Activated effector memory CD4-positive, alpha-beta T cell treated with Interleukin-2 at 50 U/mL for 16 hours (primary cell): Measurements from ENCODE around the gene TSHZ3.

Source experiments
- DNase-seq: peaks from one replicate; pipeline ENCODE4 v3.0.0-alpha.2; 2020

Gene TSHZ3, protein sequence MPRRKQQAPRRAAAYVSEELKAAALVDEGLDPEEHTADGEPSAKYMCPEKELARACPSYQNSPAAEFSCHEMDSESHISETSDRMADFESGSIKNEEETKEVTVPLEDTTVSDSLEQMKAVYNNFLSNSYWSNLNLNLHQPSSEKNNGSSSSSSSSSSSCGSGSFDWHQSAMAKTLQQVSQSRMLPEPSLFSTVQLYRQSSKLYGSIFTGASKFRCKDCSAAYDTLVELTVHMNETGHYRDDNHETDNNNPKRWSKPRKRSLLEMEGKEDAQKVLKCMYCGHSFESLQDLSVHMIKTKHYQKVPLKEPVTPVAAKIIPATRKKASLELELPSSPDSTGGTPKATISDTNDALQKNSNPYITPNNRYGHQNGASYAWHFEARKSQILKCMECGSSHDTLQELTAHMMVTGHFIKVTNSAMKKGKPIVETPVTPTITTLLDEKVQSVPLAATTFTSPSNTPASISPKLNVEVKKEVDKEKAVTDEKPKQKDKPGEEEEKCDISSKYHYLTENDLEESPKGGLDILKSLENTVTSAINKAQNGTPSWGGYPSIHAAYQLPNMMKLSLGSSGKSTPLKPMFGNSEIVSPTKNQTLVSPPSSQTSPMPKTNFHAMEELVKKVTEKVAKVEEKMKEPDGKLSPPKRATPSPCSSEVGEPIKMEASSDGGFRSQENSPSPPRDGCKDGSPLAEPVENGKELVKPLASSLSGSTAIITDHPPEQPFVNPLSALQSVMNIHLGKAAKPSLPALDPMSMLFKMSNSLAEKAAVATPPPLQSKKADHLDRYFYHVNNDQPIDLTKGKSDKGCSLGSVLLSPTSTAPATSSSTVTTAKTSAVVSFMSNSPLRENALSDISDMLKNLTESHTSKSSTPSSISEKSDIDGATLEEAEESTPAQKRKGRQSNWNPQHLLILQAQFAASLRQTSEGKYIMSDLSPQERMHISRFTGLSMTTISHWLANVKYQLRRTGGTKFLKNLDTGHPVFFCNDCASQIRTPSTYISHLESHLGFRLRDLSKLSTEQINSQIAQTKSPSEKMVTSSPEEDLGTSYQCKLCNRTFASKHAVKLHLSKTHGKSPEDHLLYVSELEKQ

DNA sequence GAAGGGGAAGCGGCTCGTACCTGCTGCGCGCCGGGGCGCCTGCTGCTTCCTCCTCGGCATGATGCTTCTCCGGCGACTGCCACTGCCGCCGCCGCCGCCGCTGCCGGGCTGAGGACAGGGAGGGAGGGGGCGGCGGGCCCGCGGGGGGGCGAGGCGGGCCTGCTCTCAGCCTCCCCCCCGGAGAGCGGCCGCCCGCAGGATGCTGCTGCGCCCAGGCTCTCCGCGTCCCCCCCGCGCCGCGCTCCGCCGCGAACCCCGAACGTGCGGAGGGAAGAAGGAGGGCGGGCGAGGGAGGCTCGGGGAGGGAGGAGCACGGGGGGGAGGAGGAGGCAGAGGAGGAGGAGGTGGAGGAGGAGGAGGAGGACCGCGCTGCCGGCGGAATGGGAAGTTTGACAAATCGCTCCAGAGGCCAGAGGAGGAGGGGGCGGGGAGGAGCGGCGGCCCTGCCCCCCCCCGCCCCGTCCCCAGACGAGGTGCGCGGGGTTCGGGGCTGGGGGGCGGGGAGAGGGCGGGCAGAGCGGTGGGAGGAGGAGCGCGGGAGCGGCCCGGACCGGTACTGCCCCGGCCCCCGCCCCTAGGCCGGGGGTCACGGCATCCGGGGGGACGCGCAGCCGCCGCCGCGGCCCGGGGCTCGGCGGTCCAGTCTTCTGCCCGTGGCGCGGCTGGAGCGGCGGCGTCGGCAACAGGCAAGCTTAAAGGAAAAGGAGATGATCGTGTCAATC, at the start of gene TSHZ3:
Gene TSHZ3 (minus strand): TSS at position 277 of the 722 bp plus-strand sequence. CDS start 217 bp downstream, at position 60.
- DNase-seq, result no peak

DNA sequence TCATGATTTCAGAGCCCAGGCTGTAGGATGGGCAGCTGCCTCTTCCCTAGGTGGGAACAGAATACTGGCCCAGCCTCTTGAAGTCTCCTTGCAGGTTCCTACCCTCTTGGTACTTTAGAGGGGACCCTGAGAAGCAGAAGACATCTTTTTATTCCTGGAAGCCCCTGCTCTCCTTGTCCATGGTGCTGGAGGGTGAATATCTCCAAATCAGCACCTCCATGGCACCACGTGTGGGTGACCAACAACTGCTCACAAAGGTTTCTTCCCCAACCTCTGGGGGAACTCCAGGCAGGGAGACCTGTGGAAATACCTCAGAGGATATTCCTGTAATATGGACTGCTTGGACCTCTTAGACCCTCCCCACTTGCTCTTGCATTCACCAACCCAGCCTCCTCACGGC, 48.1 kb upstream of the TSHZ3 start:
- DNase-seq, result no peak

DNA sequence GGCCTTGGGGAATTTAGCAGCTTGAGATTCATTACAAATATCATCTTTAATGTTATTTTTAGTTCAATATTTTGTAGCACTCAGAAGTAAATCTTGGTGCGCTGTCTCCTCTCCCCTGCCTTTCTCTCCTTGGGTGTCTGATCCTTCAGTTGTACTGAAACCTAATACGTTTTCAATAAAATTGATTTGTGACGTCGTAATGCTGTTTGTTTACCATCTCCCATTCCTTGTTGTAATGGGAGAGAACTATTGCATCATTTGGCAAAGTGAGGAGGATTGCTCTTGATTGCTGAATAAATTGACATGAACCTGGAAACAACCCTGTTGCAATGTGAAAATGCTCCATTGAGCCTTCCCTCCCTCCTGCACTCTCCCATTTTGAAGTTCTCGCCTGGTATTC, 43.2 kb upstream of the TSHZ3 start:
- DNase-seq, result no peak

DNA sequence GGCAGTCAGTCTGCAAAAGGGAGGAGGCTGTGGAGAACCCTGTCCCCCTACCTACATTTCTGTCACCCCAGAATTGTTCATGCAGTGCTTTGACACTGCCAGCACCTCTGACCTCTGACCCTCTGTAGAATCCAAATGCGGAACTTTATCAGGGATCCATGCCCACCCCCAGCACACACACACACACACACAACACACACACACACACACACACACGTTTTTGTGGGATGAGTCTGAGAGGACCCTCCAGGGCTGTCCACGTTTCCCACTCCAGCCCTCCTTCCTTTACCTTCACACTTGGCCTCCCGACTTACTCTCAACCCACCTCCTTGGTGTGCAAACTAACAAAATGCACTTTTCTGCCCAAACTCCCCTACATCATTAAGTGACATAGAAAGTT, 42.3 kb upstream of the TSHZ3 start:
- DNase-seq, result no peak

DNA sequence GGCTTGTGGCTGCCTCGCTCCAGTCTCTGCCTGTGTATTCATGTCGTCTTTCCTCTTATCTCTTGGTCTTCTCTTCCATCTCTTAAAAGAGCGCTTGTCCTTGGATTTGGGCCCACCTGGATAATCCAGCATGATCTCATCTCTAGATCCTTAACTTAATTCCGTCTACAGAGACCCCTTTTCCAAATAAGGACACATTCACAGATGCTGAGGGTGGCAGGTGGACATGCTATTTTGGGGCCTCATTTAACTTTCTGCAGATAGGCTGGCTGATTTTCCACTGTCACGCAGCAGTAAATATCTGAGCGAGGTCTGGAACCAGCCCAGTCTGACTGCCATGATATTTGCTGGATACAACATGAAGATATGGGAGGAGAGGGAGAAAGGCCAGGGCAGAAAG, 41.5 kb upstream of the TSHZ3 start:
- DNase-seq, result no peak

DNA sequence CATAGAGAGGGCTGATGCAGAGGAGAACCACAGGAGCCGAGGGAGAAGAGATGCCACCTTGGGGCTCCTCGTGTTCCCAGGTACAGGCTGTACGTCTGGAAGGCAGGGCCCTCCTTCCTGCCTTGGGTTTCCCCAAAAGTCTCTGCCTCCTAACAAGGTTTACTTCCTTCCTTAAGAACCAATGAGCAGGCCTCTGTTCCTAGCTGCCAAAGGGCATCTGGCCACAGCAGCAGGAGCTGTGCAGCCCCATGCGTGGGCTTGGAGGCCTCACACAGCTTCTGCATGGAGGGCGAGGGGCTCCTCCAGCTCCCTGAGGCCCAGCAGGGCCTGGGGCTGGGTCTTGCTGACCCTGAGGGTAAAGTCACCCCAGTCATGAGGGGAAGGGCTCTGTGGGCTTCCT, 40.6 kb upstream of the TSHZ3 start:
- DNase-seq, result no peak

DNA sequence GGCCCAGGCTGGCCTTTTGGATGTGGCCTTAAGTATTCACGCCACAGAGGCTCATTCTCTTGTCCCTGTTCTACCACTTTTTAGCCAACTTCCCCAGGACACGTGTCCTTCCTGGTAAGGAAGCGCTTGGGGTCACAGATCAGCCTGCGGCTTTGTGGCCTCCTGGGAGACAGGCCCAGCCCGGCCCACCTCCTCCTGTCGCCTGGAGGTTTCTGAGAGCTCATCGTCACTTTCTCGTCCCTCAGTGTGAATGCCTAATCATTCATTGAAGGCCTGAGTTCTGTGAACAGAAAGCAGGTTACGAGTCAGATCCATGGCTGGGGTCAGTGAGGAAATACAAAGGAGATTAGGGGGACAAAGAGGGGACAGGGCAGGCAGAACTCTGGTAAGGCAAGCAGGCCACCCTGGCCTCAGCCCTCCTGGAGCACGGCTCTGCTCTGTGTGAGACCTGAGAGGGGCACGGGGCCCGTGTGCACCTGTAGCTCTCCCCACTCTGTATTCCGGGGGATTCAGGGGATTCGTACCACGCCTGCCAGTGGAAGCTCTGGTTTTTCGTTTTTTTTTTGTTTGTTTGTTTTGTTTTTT, 38.6 kb upstream of the TSHZ3 start:
- no peak for DNase-seq

DNA sequence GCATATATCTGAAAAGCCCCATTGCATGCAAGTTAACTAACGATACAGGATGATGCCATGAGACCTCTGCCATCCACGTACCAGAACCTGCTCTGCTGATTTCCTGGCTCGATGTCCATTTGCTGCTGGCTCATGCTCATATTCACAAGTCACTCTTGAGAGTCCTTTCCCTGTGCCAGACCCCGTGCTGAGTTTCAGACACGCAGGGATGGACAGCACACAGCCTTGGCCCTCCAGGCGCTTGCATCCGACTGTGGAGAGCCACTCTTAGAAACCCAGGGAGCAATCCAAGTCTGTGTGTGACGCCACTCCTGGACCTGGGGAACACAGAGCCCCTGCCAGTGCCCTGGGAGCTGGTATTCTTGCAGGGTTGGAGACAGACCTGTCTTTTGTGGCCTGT, 37.6 kb upstream of the TSHZ3 start:
- no peak for DNase-seq

DNA sequence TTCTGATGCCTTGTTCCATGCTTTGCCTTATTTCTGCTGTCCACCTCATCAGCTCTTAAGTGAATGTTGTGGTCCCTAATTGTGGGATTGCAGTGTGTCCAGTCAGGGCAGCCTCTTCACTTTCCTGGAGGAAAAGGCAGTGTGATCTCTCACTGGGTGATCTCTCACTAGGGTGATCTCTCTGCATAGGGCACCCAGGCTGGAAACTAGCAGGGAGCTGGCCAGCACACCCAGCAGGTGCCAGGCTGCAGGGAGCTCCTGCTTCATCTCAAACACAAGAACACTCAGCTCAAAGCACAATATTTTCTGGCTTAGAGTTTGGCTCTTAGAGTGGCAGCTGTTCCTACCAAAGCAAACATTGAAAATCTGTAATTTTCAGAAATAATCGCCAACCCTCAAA, 36.5 kb upstream of the TSHZ3 start:
- no peak for DNase-seq

DNA sequence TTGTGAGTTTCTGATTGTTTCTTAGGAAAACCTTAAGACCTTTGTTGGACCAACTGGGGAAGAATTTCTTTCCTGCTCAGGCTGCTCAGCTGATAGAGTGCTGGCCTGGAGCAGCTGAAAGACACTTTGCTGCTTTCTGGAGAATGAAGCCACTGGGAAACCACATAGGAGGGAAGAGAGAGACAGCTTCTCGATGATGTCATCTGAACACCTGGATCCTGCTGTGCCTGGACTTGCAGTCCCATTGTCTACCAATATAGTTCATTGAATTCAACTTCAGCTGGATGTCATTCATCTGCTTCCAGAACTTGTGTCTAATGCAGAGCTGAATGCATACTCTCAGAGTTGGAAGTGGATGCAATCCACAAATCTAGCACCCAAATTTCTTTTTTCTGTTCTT, 34.3 kb upstream of the TSHZ3 start:
- DNase-seq, result no peak

DNA sequence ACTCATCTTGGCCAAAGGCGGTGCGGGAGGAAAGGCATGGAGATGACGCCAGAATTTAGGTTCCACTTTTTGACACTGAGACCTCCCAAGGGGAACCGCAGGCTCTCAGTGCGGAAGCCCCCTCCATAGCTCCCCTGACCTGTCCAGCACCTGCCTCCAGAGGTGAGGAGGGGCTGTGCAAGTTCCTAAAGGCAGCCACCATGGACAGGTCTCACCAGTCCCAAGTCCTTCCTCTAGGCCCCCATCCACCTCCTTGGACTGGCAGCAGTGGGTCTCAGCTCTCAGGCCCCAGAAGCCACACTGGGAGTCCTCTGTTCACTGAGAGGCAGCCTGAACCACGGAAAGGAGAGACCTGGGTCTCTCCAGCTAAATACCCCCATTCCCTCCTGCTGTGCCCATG, 31.6 kb upstream of the TSHZ3 start:
- DNase-seq, result no peak

DNA sequence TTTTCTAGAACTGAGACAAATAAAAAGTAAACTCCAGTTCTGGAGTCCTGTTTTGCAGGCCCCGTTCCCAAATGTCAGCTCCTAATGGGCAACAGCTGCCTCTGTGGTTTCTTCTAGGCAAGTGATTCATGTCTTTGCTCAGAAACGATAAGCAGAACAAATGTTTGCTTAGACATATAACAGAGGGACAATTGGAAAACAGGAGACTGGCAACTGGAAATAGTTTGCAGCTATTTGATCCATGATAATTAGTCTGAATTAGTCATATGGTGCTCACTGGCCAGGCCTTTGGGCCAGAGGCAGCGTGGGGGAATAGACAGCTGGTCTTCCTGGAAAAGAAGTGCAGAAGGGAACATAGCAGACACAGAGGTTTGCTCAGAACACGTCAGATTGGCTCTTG, 29.2 kb upstream of the TSHZ3 start:
- DNase-seq, result no peak

DNA sequence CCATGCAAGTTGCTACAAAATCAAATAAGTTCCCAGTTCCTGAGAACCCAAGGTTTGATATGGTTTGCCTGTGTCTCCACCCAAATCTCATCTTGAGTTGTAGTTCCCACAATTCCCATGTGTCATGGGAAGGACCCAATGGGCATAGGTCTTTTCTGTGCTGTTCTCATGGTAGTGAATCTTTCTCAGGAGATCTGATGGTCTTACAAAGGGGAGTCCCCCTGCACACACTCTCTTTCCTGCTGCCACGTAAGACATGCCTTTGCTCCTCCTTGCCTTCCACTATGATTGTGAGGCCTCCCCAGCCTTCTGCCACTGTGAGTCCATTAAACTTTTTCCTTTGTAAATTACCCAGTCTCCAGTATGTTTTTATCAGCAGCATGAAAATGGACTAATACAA, 28.5 kb upstream of the TSHZ3 start:
- DNase-seq, result no peak

DNA sequence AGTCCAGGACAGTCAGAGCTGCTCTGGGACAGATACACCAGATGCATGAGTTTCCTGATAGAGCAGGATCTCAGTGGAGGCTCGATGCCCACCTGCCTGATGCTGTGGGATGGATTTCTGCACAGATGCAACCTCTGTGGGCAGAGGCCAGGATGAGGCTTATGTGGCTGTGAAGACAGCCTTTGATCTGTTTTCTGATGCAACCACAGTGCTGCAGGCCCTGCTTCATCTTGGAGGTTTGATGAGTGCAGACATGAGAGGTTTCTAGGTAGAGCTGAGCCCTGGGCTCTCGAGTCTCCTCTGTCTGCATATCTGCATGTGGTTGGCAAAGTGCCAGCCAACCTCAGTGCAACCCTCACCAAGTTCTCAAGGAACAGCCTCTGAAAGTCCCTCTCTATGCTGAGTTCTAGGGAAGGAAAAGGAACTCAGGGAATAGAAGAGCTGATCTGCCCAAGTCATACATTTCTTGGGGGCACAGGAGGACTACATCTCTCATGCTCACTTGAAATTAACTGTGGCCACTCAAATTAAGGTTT, 23.1 kb upstream of the TSHZ3 start:
- no peak for DNase-seq

DNA sequence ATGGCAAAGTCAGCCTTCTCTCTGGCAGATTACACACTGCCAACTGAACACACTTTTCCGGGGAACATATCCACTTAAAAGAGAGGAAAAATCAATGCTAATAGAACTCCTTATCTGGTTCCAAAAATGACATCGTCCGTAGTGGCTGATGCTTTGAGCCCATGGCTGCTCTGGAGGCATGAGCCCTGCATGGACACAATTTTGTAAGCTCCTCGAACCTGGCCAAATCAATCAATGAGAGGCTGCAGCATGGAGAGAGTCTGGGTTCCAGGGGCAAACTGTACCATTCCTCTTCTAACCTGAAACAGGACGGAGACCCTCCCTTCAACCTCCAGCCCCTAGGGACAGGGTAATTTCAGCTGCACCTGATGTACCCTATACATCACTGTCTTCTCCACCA, 21.0 kb upstream of the TSHZ3 start:
- DNase-seq, result no peak

DNA sequence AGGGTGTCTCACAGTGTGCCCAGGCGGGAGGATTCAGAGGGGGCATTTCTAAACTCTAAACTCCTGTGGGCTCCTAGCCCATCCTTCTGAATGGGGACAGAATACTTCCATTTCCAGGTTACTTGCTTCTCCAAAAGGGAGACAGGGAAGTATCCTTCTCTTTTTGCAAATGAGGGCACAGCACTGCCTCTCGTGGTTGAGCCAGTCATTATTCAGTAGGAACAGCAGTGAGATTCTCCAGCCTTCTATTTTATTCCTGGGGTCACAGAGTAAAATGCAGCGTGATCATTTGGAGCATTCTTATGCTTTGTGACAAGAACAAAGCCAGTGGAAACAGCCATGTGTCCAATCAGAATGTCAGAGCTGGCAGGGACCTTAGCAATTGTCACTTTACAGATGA, 15.7 kb upstream of the TSHZ3 start:
- DNase-seq, result no peak

DNA sequence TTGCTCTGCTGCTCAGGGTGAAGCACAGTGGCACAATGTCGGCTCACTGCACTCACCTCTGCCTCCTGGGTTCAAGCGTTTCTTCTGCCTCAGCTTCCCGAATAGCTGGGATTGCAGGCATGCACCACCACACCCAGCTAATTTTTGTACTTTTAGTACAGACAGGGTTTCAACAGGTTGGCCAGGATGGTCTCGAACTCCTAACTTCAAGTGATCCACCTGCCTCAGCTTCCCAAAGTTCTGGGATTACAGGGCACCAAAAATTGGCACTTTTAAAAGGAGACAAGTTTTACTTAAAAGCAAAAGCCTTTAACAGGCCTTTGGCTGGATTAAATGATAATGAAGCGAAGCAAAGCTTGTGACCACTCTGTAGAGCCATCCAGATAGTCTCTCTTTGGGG, 12.5 kb upstream of the TSHZ3 start:
- no peak for DNase-seq

DNA sequence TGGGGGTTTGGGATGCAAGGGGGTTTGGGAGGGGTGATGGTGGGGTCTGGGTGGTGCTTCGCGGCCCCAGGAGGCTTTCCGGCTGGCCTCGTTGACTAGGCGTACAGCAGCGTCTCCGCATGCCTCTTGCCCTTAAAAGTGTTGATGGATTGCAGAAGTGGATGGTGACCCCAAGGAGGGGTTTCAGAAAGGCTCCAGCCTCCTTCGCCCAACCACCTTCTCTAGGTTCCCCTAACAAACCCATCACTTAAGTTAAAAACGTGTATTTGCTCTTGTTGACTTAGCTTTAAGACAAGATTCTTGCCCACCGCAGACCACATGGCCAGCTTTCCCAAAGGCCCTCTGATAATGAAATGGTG, 8.1 kb upstream of the TSHZ3 start:
- no peak for DNase-seq

DNA sequence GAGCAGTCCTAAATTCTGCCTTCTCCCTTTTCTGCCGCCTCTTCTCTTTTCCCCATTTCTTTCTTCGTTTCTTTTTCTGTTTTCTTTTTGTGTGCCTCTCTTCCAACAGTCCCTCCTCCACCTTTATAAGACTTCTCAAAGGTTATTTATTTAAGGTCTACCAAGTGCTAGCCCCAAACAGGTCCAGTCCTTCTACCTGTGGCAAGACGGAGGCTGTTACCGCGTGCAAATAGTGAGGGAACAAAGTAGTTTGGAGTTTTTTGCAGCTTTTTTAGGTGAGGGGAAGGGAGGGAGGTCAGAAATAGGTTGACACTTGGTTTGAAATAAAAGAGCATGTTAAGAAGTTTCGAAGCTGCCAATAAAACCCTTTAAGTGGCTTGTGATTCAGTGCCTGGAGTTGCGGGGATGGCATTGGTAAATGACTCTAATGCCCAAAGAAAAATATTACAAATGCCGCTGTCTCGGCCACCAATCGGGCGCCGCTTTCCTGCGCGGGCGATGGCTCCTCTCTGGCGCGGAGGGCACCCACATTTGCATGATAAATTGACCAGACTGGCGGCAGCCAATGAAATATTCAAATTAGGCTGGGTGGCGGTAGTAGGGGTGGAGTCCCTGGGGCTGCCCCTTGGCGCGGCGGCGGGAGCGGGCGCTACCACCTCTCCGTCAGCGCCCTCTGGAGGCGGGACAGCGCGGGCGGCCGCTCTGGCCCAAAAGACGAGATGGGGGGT, 7.5 kb upstream of the TSHZ3 start:
- DNase-seq, result no peak

DNA sequence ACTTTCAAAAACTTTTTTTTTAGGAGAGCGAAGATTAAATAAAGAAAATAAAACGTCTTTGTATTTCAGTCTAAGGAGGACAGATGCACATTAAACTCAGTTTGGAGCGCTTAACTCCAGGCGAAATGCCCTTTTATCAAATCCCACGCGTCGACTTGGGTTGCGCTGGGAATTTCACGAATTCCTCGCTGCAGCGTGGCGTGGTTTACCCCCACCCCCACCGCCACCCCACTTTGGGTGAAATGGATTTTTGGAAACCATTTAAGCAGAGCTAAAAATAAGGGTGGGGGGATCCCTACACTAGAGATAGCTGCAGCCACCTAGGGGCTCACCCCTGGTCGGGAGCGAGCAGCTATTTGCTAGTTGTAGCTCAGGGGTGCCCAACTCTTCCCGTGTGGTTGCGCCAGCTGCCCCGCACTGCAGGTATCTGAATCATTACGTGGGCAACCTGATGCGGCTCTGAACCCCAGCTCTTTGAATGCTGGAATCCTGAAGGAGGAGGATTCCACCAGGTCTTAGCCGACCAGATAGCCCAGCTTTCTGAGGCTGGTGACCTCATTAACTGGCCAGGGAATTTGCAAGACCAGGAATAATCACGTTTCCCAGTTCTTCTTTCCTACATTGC, 6.5 kb upstream of the TSHZ3 start:
- DNase-seq, result no peak
